IMR-90 (cell line): ENCODE data around the gene SLC39A8. TPM values are rescaled to one million over a fixed set of nuclear protein-coding genes. Genes with fewer than 3 reads are reported as not detected.

ENCODE experiments used
- ATAC-seq: fragments of 200-7000 bp; cut with Tn5 transposase; 2 replicates; pipeline ENCODE4 v1.9.1; 2020; ENCODE audit warnings: low read depth, mild to moderate bottlenecking, moderate library complexity
- BruUV-seq: library from RNA; stranded (reverse); fragments of 400-500 nt; replicated peaks from 2 replicates; lab custom pipeline; 2021; lab: Mats Ljungman, UMichigan
- CTCF ChIA-PET: fragments of 300-600 bp; formaldehyde crosslinking; extraction: SDS; loops from one replicate; lab custom pipeline; 2021; ENCODE audit warnings: antibody characterized with exemption; lab: Yijun Ruan, JAX
- POLR2A ChIA-PET: fragments of 300-600 bp; sonication (Branson Sonifier 250); formaldehyde crosslinking; loops from one replicate; lab custom pipeline; 2022; ENCODE audit warnings: antibody characterized with exemption; ENCODE audit not compliant: unreplicated experiment; lab: Charles Lee
- DNase-seq: peaks from one replicate; pipeline ENCODE4 v3.0.0; 2013
- H2AFZ ChIP-seq: replicated peaks from 2 replicates; pipeline ENCODE3; 2013; ENCODE audit warnings: low read length, mild to moderate bottlenecking; ENCODE audit not compliant: poor library complexity
- H2AK5ac ChIP-seq: 2 replicates; pipeline ENCODE4 v1.6.1; 2013; ENCODE audit warnings: low read depth, low read length, inconsistent platforms
- H2AK9ac ChIP-seq: replicated peaks from 2 replicates; pipeline ENCODE3; 2013; ENCODE audit warnings: mild to moderate bottlenecking, low read depth, low read length, moderate library complexity; ENCODE audit not compliant: poor library complexity
- H2BK120ac ChIP-seq: 2 replicates; pipeline ENCODE4 v1.6.1; 2013; ENCODE audit warnings: low read depth, low read length, inconsistent platforms
- H2BK15ac ChIP-seq: 3 replicates; pipeline ENCODE4 v1.6.1; 2013; ENCODE audit warnings: low read depth, low read length, inconsistent platforms
- H2BK20ac ChIP-seq: 2 replicates; pipeline ENCODE4 v1.6.1; 2013; ENCODE audit warnings: low read depth, mild to moderate bottlenecking, inconsistent platforms, low read length, moderate library complexity
- H2BK5ac ChIP-seq: 2 replicates; pipeline ENCODE4 v1.6.1; 2013; ENCODE audit warnings: mild to moderate bottlenecking, low read depth, low read length, inconsistent platforms; ENCODE audit not compliant: poor library complexity, severe bottlenecking
- H3K14ac ChIP-seq: replicated peaks from 2 replicates; pipeline ENCODE4 v1.6.1; 2013; ENCODE audit warnings: low read depth, low read length, inconsistent platforms
- H3K18ac ChIP-seq: 2 replicates; pipeline ENCODE4 v1.6.1; 2013; ENCODE audit warnings: low read depth, low read length, control low read depth
- H3K23ac ChIP-seq: 2 replicates; pipeline ENCODE4 v1.6.1; 2013; ENCODE audit warnings: low read depth, low read length, inconsistent platforms
- H3K27ac ChIP-seq: 2 replicates; pipeline ENCODE4 v1.5.1; 2013; ENCODE audit warnings: mild to moderate bottlenecking, control low read depth, low read length; ENCODE audit not compliant: insufficient read depth
- H3K27me3 ChIP-seq: 2 replicates; pipeline ENCODE4 v1.6.1; 2013; ENCODE audit warnings: low read length; ENCODE audit not compliant: control insufficient read depth, insufficient read depth
- H3K36me3 ChIP-seq: 2 replicates; pipeline ENCODE4 v1.6.1; 2013; ENCODE audit warnings: low read length, mixed read lengths; ENCODE audit not compliant: control insufficient read depth, insufficient read depth
- H3K4ac ChIP-seq: 2 replicates; pipeline ENCODE4 v1.6.1; 2013; ENCODE audit warnings: low read depth, low read length, inconsistent platforms
- H3K4me1 ChIP-seq: 2 replicates; pipeline ENCODE4 v1.6.1; 2013; ENCODE audit warnings: low read length, mixed read lengths; ENCODE audit not compliant: control insufficient read depth, insufficient read depth
- H3K4me2 ChIP-seq: 2 replicates; pipeline ENCODE4 v1.6.1; 2013; ENCODE audit warnings: low read depth, mild to moderate bottlenecking, control low read depth, low read length, moderate library complexity
- H3K4me3 ChIP-seq: 2 replicates; pipeline ENCODE4 v1.5.1; 2013; ENCODE audit warnings: low read depth, mild to moderate bottlenecking, control low read depth, low read length, moderate library complexity; ENCODE audit not compliant: insufficient read depth
- H3K56ac ChIP-seq: 2 replicates; pipeline ENCODE4 v1.6.1; 2013; ENCODE audit warnings: low read length, inconsistent platforms; ENCODE audit not compliant: insufficient read depth; ENCODE audit errors: extremely low read depth
- H3K79me1 ChIP-seq, 2 experiments: 2 replicates each; pipeline ENCODE4 v1.6.1; 2013; ENCODE audit warnings: low read length in 2 of 2, inconsistent platforms in 1 of 2, low read depth in 1 of 2
- H3K9ac ChIP-seq: 2 replicates; pipeline ENCODE4 v1.6.1; 2013; ENCODE audit warnings: low read depth, low read length, control low read depth
- H3K9me1 ChIP-seq: 2 replicates; pipeline ENCODE4 v1.6.1; 2013; ENCODE audit warnings: low read length, inconsistent platforms; ENCODE audit not compliant: insufficient read depth
- H3K9me3 ChIP-seq: 2 replicates; pipeline ENCODE4 v1.6.1; 2013; ENCODE audit warnings: low read length; ENCODE audit not compliant: control insufficient read depth, insufficient read depth
- H4K20me1 ChIP-seq: 2 replicates; pipeline ENCODE4 v1.6.1; 2013; ENCODE audit warnings: low read length, inconsistent platforms; ENCODE audit not compliant: insufficient read depth
- H4K5ac ChIP-seq: 2 replicates; pipeline ENCODE4 v1.6.1; 2013; ENCODE audit warnings: mild to moderate bottlenecking, low read depth, low read length, control low read depth
- H4K8ac ChIP-seq, 2 experiments: 2 replicates each; pipeline ENCODE4 v1.6.1; 2013; ENCODE audit warnings: low read depth in 2 of 2, low read length in 2 of 2, control low read depth in 1 of 2, inconsistent platforms in 1 of 2
- H4K91ac ChIP-seq: 2 replicates; pipeline ENCODE4 v1.6.1; 2013; ENCODE audit warnings: low read depth, low read length, inconsistent platforms; ENCODE audit not compliant: insufficient read depth
- CHD1 ChIP-seq: IDR thresholded peaks from 2 replicates; pipeline ENCODE4 v1.6.1; 2012; ENCODE audit warnings: low read depth, low read length, improper control_type of control experiment
- WGBS, 2 experiments: methylation state at CpG; one replicate each; pipeline versions ENCODE4 v1.1.5 to v1.1.7; 2013; ENCODE audit warnings: missing lambda C conversion rate in 2 of 2; ENCODE audit not compliant: insufficient read length in 1 of 2; ENCODE audit errors: extremely low coverage in 2 of 2; 5-methylcytosine and 5-hydroxymethylcytosine counted together
- dilution Hi-C: fragments of 300-500 bp; cut with HindIII; formaldehyde crosslinking; loops from one replicate; pipeline ENCODE4 v1.14.3; 2018; ENCODE audit warnings: low sequenced_read_pairs; ENCODE audit not compliant: unreplicated experiment
- in situ Hi-C: fragments of 300-500 bp; cut with MboI; formaldehyde crosslinking; loops from 3 replicates; pipeline ENCODE4 v1.14.3; 2019; ENCODE audit warnings: low sequenced_read_pairs, inconsistent platforms, mixed read lengths
- intact Hi-C: fragments of 100-400 bp; cut with micrococcal nuclease; formaldehyde crosslinking; loops from 2 replicates; pipeline ENCODE4 v1.10.0; 2022
- polyA plus RNA-seq, 3 experiments: library from polyadenylated mRNA; depleted of rRNA; stranded (reverse); fragments of >200 nt; gene quantifications; 2 replicates each; pipeline ENCODE4 v1.2.3, GENCODE V29; 2012; ENCODE audit warnings: low replicate concordance in 1 of 3
- total RNA-seq: library from RNA; depleted of rRNA; stranded (reverse); fragments of >200 nt; gene quantifications from 2 replicates; pipeline ENCODE4 v1.2.3, GENCODE V29; 2012

The SLC39A8 gene
- total and polyA plus RNA-seq, 2 of the 4 experiments (the other 2 are of a cell fraction), result 0.05 to 0.18 TPM

DNA sequence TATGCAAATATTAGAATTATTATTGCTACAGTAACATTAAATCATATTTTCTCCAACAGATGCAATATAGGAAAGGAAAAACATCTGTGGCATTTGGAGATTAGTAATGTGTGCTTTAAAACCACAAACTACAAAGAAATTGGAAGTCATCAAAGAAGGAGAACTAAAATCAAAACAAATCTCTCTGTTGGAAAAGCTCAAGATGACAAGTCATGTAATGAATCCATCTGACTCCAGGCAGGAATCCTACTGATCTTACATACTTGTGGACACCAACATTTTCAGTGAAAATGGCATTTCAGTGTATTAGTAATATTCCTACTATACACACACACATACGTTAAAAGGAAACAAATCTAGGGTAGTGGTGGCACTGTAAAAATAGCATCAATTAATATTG, 98.2 kb downstream of the SLC39A8 start:
- Histone ChIP-seq H2BK20ac (no peak overlapping the region), H3K23ac (no peak overlapping the region), H4K5ac (no peak overlapping the region), H3K9me3 (peaks cover 3% of the 10 kb centered on the region; the same call in 1 of the 2 replicates), H3K4me1 (no peaks in the 10 kb centered on the region), H3K27ac (no peak overlapping the region), H2BK120ac (no peak overlapping the region), H2AFZ (no peak overlapping the region), H3K18ac (no peak overlapping the region), H3K9ac (no peak overlapping the region), H3K14ac (no peak overlapping the region), H4K91ac (no peak overlapping the region), H3K4me3 (no peak overlapping the region), H3K56ac (no peak overlapping the region), H4K20me1 (no peaks in the 10 kb centered on the region), H3K4me2 (no peak overlapping the region), H3K9me1 (no peaks in the 10 kb centered on the region), H2BK5ac (no peak overlapping the region), H3K79me1 (no peaks in the 10 kb centered on the region), H2AK5ac (no peak overlapping the region), H4K8ac (no peak overlapping the region), H3K27me3 (no peaks in the 10 kb centered on the region), H2BK15ac (no peak overlapping the region), H3K36me3 (no peaks in the 10 kb centered on the region), H2AK9ac (no peak overlapping the region), H3K4ac (no peak overlapping the region)
- in situ Hi-C loops, result no loop called here
- DNase-seq (no peak), ATAC-seq (no peak)
- TF ChIP-seq CHD1, result no peak
- no TSS peak for BruUV-seq
- intact Hi-C loops, result no loop called here
- POLR2A ChIA-PET, result no interaction called here
- dilution Hi-C loops, result no loop called here
- CTCF ChIA-PET, result no interaction called here
- no CpG with 5 or more reads among the region's 1 CpG for WGBS, 2 experiments
